ENCODE results near the gene ELMOD1. TPM values are rescaled to one million over a fixed set of nuclear protein-coding genes. Genes with fewer than 3 reads are reported as not detected.

ELMOD1 gene
- total and polyA plus RNA-seq, 7 experiments from 2014 or later: not detected

GRCh38 chr11:107677924-107678631, 87.1 kb downstream of the ELMOD1 start:
- H3K4me3 Mint-ChIP-seq: no peak overlapping the region
- POLR2A ChIA-PET: no interaction called here
- ATAC-seq: no peak
- CTCF ChIA-PET: no interaction called here
- H3K4me1 Mint-ChIP-seq: peaks cover 0 to 1% (median 0%) of the 10 kb centered on the region in 7 donors
- H3K27me3 Mint-ChIP-seq: peaks cover 0 to 13% (median 6%) of the 10 kb centered on the region in 5 donors
- no peaks in the 10 kb centered on the region for H3K36me3 Mint-ChIP-seq
- no peaks in the 10 kb centered on the region for H3K36me3 ChIP-seq (ENCODE audit: control insufficient read depth in 2 of 3, insufficient read depth in 3 of 3, low read length in 3 of 3)
- H3K27ac ChIP-seq (ENCODE audit: low read depth, low read length): no peak overlapping the region
- no peaks in the 10 kb centered on the region for H3K9me3 Mint-ChIP-seq
- no peak for DNase-seq
- intact Hi-C loops (cut with micrococcal nuclease): no loop called here
- no peaks in the 10 kb centered on the region for H3K27me3 ChIP-seq (ENCODE audit: control insufficient read depth in 2 of 2, insufficient read depth in 2 of 2, low read length in 2 of 2)
- no peaks in the 10 kb centered on the region for H3K9me3 ChIP-seq (ENCODE audit: control insufficient read depth in 2 of 3, low read length in 3 of 3)
- no peaks in the 10 kb centered on the region for H3K4me1 ChIP-seq (ENCODE audit: control insufficient read depth in 2 of 2, insufficient read depth in 2 of 2, low read length in 2 of 2)
- no peak overlapping the region for H3K27ac Mint-ChIP-seq
- H3K4me3 ChIP-seq (ENCODE audit: low read length): no peak overlapping the region

DNA sequence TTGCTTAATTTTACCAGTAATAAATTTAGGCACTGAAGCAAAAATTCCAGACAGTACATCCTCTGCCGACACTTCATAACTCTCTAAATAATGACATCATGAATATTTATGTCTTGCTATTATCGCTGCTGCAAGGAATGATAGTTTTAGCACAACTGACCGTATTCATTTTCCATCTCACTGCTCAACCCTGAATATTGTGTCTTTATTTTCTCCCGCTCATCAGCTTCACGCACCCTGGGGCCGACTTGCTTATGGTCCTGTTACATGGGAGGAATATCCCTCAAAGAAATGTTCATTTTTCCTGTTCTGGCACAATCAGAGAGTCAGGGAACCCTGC, 87.7 kb downstream of the ELMOD1 start:
- no peaks in the 10 kb centered on the region for H3K27me3 ChIP-seq (ENCODE audit: control insufficient read depth in 2 of 2, insufficient read depth in 2 of 2, low read length in 2 of 2)
- ATAC-seq: no peak
- Mint-ChIP-seq H3K36me3 (no peaks in the 10 kb centered on the region), H3K9me3 (no peaks in the 10 kb centered on the region), H3K27me3 (peaks cover 0 to 13% (median 6%) of the 10 kb centered on the region in 5 donors), H3K27ac (no peak overlapping the region), H3K4me1 (peaks cover 0 to 1% (median 0%) of the 10 kb centered on the region in 7 donors), H3K4me3 (no peak overlapping the region)
- POLR2A ChIA-PET: no interaction called here
- H3K4me1 ChIP-seq (ENCODE audit: control insufficient read depth in 2 of 2, insufficient read depth in 2 of 2, low read length in 2 of 2): no peaks in the 10 kb centered on the region
- intact Hi-C loops (cut with micrococcal nuclease): no loop called here
- CTCF ChIA-PET: no interaction called here
- no peaks in the 10 kb centered on the region for H3K36me3 ChIP-seq (ENCODE audit: control insufficient read depth in 2 of 3, insufficient read depth in 3 of 3, low read length in 3 of 3)
- DNase-seq: no peak
- no peak overlapping the region for H3K4me3 ChIP-seq (ENCODE audit: low read length)
- no peaks in the 10 kb centered on the region for H3K9me3 ChIP-seq (ENCODE audit: control insufficient read depth in 2 of 3, low read length in 3 of 3)
- no peak overlapping the region for H3K27ac ChIP-seq (ENCODE audit: low read depth, low read length)

GRCh38 chr11:107679255-107680024, 88.5 kb downstream of the ELMOD1 start:
- Histone ChIP-seq H3K9me3 (ENCODE audit: control insufficient read depth in 2 of 3, low read length in 3 of 3) (no peaks in the 10 kb centered on the region), H3K27me3 (ENCODE audit: control insufficient read depth in 2 of 2, insufficient read depth in 2 of 2, low read length in 2 of 2) (no peaks in the 10 kb centered on the region), H3K27ac (ENCODE audit: low read depth, low read length) (no peak overlapping the region), H3K4me1 (ENCODE audit: control insufficient read depth in 2 of 2, insufficient read depth in 2 of 2, low read length in 2 of 2) (no peaks in the 10 kb centered on the region), H3K36me3 (ENCODE audit: control insufficient read depth in 2 of 3, insufficient read depth in 3 of 3, low read length in 3 of 3) (no peaks in the 10 kb centered on the region), H3K4me3 (ENCODE audit: low read length) (no peak overlapping the region)
- ATAC-seq (no peak), DNase-seq (no peak)
- no peaks in the 10 kb centered on the region for H3K36me3 Mint-ChIP-seq
- no peaks in the 10 kb centered on the region for H3K9me3 Mint-ChIP-seq
- H3K4me3 Mint-ChIP-seq: no peak overlapping the region
- POLR2A ChIA-PET: no interaction called here
- H3K4me1 Mint-ChIP-seq: peaks cover 0 to 1% (median 0%) of the 10 kb centered on the region in 7 donors
- intact Hi-C loops (cut with micrococcal nuclease): no loop called here
- CTCF ChIA-PET: interaction anchor here (0.5 kb wide), 1 partner anchor 115 kb away, joined by 4 read pairs; no protein-coding TSS in a partner anchor
- no peak overlapping the region for H3K27ac Mint-ChIP-seq
- H3K27me3 Mint-ChIP-seq: peaks cover 0 to 13% (median 6%) of the 10 kb centered on the region in 5 donors

DNA sequence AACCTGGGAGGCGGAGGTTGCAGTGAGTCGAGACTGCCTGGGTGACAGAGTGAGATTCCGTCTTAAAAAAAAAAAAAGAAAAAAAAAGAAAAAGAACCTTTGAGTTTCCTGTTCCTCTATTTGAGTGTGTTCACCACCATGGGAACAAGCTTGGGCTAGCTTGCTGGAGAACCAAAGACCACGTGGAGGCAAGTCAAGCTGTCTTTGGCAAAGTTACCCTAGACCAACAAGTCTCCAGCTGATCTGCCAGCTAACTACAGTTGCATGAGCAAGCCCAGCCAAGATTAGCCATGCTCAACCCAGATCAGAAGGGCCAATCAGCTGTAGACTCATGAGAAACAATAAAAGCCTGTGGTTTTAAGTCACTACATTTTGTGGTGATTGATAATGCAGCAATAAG, 91.2 kb downstream of the ELMOD1 start:
- DNase-seq (no peak), ATAC-seq (no peak)
- POLR2A ChIA-PET: no interaction called here
- H3K27ac ChIP-seq (ENCODE audit: low read depth, low read length): no peak overlapping the region
- H3K36me3 Mint-ChIP-seq: no peaks in the 10 kb centered on the region
- H3K4me3 Mint-ChIP-seq: no peak overlapping the region
- H3K9me3 ChIP-seq (ENCODE audit: control insufficient read depth in 2 of 3, low read length in 3 of 3): no peaks in the 10 kb centered on the region
- H3K4me1 ChIP-seq (ENCODE audit: control insufficient read depth in 2 of 2, insufficient read depth in 2 of 2, low read length in 2 of 2): no peaks in the 10 kb centered on the region
- H3K9me3 Mint-ChIP-seq: no peaks in the 10 kb centered on the region
- H3K4me3 ChIP-seq (ENCODE audit: low read length): no peak overlapping the region
- intact Hi-C loops (cut with micrococcal nuclease): no loop called here
- H3K36me3 ChIP-seq (ENCODE audit: control insufficient read depth in 2 of 3, insufficient read depth in 3 of 3, low read length in 3 of 3): no peaks in the 10 kb centered on the region
- CTCF ChIA-PET: no interaction called here
- no peaks in the 10 kb centered on the region for H3K4me1 Mint-ChIP-seq
- H3K27me3 ChIP-seq (ENCODE audit: control insufficient read depth in 2 of 2, insufficient read depth in 2 of 2, low read length in 2 of 2): no peaks in the 10 kb centered on the region
- no peak overlapping the region for H3K27ac Mint-ChIP-seq
- peaks cover 0 to 7% (median 0%) of the 10 kb centered on the region in 5 donors for H3K27me3 Mint-ChIP-seq

DNA sequence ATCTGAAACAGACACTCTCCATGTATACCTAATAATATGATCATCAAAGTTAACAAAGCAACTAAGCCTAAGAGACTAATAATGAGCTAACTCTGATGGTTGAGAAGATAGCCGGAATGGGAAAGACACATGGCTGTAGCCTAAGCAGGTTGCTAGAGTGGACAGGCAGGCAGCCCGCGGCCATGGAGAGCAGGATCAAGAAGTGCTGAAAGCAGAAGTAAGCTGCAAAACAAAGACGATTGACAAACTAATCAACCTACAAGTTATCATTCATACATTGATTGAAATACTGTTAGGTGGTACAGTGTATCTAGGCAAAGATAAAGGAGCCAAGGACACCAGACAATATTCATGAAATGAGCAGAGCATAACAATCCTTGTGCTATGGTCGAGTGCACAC, 91.6 kb downstream of the ELMOD1 start:
- Mint-ChIP-seq H3K36me3 (no peaks in the 10 kb centered on the region), H3K27ac (no peak overlapping the region), H3K9me3 (no peaks in the 10 kb centered on the region), H3K4me1 (peaks cover 0 to under 1% (median 0%) of the 10 kb centered on the region in 7 donors), H3K27me3 (peaks cover 0 to 7% (median 0%) of the 10 kb centered on the region in 5 donors), H3K4me3 (no peak overlapping the region)
- Histone ChIP-seq H3K27ac (ENCODE audit: low read depth, low read length) (no peak overlapping the region), H3K4me3 (ENCODE audit: low read length) (no peak overlapping the region), H3K27me3 (ENCODE audit: control insufficient read depth in 2 of 2, insufficient read depth in 2 of 2, low read length in 2 of 2) (no peaks in the 10 kb centered on the region), H3K36me3 (ENCODE audit: control insufficient read depth in 2 of 3, insufficient read depth in 3 of 3, low read length in 3 of 3) (no peaks in the 10 kb centered on the region), H3K9me3 (ENCODE audit: control insufficient read depth in 2 of 3, low read length in 3 of 3) (no peaks in the 10 kb centered on the region), H3K4me1 (ENCODE audit: control insufficient read depth in 2 of 2, insufficient read depth in 2 of 2, low read length in 2 of 2) (no peaks in the 10 kb centered on the region)
- intact Hi-C loops (cut with micrococcal nuclease): no loop called here
- POLR2A ChIA-PET: no interaction called here
- ATAC-seq (no peak), DNase-seq (no peak)
- CTCF ChIA-PET: no interaction called here

- Histone ChIP-seq H3K36me3 (ENCODE audit: control insufficient read depth in 2 of 3, insufficient read depth in 3 of 3, low read length in 3 of 3) (no peaks in the 10 kb centered on the region), H3K27ac (ENCODE audit: low read depth, low read length) (no peak overlapping the region), H3K27me3 (ENCODE audit: control insufficient read depth in 2 of 2, insufficient read depth in 2 of 2, low read length in 2 of 2) (no peaks in the 10 kb centered on the region), H3K4me3 (ENCODE audit: low read length) (no peak overlapping the region), H3K9me3 (ENCODE audit: control insufficient read depth in 2 of 3, low read length in 3 of 3) (no peaks in the 10 kb centered on the region), H3K4me1 (ENCODE audit: control insufficient read depth in 2 of 2, insufficient read depth in 2 of 2, low read length in 2 of 2) (no peaks in the 10 kb centered on the region)
- Mint-ChIP-seq H3K27me3 (peaks cover 0 to 7% (median 0%) of the 10 kb centered on the region in 5 donors), H3K27ac (no peak overlapping the region), H3K4me1 (peaks cover 0 to 2% (median 0%) of the 10 kb centered on the region in 7 donors), H3K4me3 (no peak overlapping the region), H3K9me3 (no peaks in the 10 kb centered on the region), H3K36me3 (no peaks in the 10 kb centered on the region)
- DNase-seq (no peak), ATAC-seq (no peak)
- CTCF ChIA-PET: interaction anchor here (0.6 kb wide), 1 partner anchor 116 kb away, joined by 3 read pairs; no protein-coding TSS in a partner anchor
- intact Hi-C loops (cut with micrococcal nuclease): no loop called here
- POLR2A ChIA-PET: no interaction called here
Measured at GRCh38 chr11:107683061-107683460, 92.1 kb downstream of the ELMOD1 start.
